Effector CD8-positive, alpha-beta T cell (primary cell): ENCODE measurements around the gene GOLGA6L4.
"Not testable (repeated sequence)": the region's sequence is repeated elsewhere in the genome, so short reads cannot be mapped to it uniquely, and the experiment has no call there.

Experiments used
- DNase-seq: peaks from one replicate; lab custom pipeline; 2025; lab: John Stamatoyannopoulos, UW
- total RNA-seq, 4 experiments: gene quantifications; one replicate each; lab custom pipeline; 2026; lab: John Stamatoyannopoulos, UW

GOLGA6L4 gene
- 0 to 0.18 (median 0) reads per million in 4 experiments for total RNA-seq

- DNase-seq: not testable (repeated sequence)
Observed at GRCh38 chr15:84235573-84235972, at the start of gene GOLGA6L4. Gene GOLGA6L4, plus strand, starts transcription at chr15:84235773. Its CDS starts 62 bp downstream, at chr15:84235835.

GRCh38 chr15:84192982-84193381 lies 42.6 kb upstream of the GOLGA6L4 start:
- not testable (repeated sequence) for DNase-seq

GRCh38 chr15:84195603-84196002 lies 40.0 kb upstream of the GOLGA6L4 start:
- DNase-seq: not testable (repeated sequence)

- not testable (repeated sequence) for DNase-seq
Observed at GRCh38 chr15:84196530-84197188, 38.9 kb upstream of the GOLGA6L4 start.

GRCh38 chr15:84199865-84200264 lies 35.7 kb upstream of the GOLGA6L4 start:
- not testable (repeated sequence) for DNase-seq

- not testable (repeated sequence) for DNase-seq
Observed at GRCh38 chr15:84246441-84246840, 10.9 kb downstream of the GOLGA6L4 start.
